ENCODE measurements around the gene ZC3H12D.

ZC3H12D gene

DNA sequence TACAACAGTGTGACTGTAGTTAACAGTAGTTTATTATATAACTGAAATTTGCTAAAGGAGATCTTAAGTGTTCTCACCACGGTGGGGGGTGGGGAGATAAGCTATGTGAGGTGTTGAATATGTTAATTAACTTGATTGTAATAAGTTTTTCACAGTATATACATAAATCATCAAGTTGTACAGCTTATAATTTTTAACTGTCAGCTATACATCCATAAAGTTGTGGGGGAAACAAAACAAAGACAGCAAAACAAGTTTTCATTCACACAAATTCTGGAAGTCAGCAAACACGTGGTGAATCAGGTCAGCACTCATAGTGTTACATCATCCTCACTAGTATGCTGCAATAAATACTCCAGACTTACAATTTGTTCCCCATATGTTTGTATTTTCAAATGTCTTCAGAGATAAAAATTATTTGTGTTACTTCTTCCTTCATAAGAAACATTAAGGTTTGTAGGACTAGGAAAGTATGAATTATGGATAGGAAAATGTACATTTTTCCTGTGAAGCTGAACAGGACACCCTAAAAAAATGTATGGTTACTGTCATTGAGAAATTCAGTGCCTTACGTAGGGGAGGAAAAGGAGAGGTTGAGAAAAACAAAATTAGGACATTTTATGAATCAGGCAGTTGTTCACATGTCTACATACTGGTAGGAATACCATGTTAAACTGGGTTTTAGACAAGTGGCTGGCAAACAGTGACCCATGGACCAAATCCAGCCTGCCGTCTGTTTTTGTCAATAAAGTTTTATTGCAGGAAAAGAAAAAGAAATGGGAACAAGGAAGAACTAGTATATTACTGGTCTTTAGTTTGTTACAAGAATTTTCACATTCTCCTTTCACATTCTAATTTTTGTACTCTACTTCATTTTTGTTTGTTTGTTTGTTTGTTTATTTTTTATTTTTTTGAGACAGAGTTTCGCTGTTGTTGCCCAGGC lies 78.7 kb downstream of the ZC3H12D start:
- DNase-seq: no peak

DNA sequence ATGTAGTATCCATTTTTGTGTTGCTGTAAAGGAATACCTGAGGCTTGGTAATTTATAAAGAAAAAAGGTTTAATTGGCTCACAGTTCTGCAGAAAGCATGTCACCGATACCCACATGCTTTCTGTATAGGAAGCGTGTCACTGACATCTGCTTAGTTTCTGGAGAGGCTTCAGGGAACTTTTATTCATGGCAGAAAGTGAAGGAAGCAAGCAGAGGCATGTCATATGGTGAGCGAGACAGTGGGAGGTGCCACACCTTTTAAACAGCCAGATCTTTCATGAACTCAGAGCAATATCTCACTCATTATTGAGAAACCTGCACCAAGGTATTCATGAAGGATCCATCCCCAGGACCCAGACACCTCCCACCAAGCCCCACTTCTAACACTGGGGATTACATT lies 81.3 kb downstream of the ZC3H12D start:
- DNase-seq: no peak

DNA sequence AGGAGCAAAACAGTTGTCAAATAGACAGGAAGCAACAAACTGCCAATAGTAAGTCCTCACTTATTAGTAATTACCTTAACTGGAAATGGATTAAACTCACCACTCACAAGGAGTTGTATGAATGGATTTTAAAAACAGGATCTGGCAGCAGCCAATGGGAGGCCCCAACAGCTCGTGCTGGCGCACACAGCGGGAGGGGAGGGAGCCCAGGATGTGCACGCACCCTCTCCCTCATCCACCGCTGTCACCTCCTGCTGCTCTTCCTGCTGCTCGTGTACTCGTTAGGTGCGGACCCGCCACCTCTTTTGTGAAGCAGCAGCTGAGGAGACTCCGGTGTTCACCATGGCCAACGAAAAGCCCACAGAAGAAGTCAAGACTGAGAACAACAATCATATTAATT lies 84.8 kb downstream of the ZC3H12D start, which contains the start of gene SUMO4:
SUMO4 (plus strand) TSS at position 213 of the 400 bp plus-strand sequence; CDS start at position 343, 130 bp downstream.
- DNase-seq: no peak

DNA sequence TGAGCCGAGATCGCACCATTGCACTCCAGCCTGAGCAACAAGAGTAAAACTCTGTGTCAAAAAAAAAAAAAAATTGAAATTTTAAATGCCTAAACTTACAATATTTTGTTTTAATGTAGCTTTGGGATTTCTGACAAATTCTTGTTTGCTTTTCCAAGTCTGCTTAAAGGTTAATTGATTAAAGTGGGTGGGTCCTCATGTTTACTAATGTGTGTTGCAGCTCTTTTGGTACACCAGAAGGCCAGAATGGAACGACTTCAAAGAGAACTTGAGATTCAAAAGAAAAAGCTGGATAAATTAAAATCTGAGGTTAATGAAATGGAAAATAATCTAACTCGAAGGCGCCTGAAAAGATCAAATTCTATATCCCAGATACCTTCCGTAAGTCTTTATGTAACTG lies 87.4 kb downstream of the ZC3H12D start:
- DNase-seq: no peak
